ENCODE measurements around the gene SLC22A16. TPM values are rescaled to one million over a fixed set of nuclear protein-coding genes. Genes with fewer than 3 reads are reported as not detected.
"Not testable (repeated sequence)": the region's sequence is repeated elsewhere in the genome, so short reads cannot be mapped to it uniquely, and the experiment has no call there.

SLC22A16 gene
- total and polyA plus RNA-seq, 2 experiments from 2014 or later = not detected

DNA sequence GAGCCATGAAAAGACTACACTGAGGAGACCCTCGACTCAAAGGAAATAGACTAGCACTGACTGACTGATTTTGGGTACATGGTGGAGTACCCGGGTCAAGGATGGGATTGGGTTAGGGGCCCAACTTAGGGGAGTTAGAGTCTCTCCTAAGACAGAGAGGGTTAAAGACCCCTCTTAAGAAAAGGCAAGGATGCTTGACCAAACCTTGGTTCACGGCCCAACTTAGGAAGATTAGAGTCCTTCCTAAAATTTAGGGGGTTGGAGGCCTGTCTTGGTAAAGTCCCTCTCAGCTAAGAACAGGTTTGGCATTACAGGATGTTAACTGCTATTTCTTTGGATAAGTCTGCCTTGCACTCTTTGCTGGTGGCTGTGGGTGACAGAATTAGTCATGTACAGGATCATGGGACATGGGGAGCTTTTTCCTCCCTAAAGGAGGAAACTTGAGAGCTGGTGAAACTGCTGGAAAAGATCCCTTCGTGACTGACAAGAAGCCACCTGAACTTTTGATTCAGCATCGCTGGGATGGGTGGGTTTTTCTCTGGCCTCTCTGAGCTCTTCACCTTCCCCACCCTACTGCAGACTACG is 12.3 kb upstream of the SLC22A16 start:
- no peaks in the 10 kb centered on the region for H3K36me3 ChIP-seq
- DNase-seq (ENCODE audit: low read depth in 1 of 2, low spot score in 1 of 2) = no peak
- TF ChIP-seq, protein P1, sequence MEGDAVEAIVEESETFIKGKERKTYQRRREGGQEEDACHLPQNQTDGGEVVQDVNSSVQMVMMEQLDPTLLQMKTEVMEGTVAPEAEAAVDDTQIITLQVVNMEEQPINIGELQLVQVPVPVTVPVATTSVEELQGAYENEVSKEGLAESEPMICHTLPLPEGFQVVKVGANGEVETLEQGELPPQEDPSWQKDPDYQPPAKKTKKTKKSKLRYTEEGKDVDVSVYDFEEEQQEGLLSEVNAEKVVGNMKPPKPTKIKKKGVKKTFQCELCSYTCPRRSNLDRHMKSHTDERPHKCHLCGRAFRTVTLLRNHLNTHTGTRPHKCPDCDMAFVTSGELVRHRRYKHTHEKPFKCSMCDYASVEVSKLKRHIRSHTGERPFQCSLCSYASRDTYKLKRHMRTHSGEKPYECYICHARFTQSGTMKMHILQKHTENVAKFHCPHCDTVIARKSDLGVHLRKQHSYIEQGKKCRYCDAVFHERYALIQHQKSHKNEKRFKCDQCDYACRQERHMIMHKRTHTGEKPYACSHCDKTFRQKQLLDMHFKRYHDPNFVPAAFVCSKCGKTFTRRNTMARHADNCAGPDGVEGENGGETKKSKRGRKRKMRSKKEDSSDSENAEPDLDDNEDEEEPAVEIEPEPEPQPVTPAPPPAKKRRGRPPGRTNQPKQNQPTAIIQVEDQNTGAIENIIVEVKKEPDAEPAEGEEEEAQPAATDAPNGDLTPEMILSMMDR (IDR thresholded peaks at IDR 0.05; ENCODE audit: low read depth, low read length) = no peak
- H3K4me1 ChIP-seq (ENCODE audit: low read depth) = no peaks in the 10 kb centered on the region
- H3K4me3 ChIP-seq = no peak overlapping the region
- no peaks in the 10 kb centered on the region for H3K9me3 ChIP-seq (ENCODE audit: low read depth)
- H3K27ac ChIP-seq = no peak overlapping the region
- no peaks in the 10 kb centered on the region for H3K27me3 ChIP-seq

DNA sequence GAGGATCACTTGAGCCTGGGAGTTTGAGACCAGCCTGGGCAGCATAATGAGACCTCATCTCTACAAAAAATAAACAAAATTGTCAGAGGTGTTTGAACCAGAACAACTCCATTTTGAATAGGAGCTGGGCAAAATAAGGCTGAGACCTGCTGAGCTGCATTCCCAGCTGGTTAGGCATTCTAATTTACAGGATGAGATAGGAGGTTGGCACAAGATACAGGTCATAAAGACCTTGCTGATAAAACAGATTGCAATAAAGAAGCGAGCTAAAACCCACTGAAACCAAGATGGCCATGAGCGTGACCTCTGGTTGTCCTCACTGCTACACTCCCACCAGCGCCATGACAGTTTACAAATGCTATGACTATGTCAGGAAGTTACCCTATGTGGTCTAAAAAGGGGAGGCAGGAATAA is 11.6 kb upstream of the SLC22A16 start:
- not testable (repeated sequence) for H3K27ac ChIP-seq; H3K4me3 ChIP-seq; H3K36me3 ChIP-seq; DNase-seq (ENCODE audit: low read depth in 1 of 2, low spot score in 1 of 2); H3K9me3 ChIP-seq (ENCODE audit: low read depth); H3K27me3 ChIP-seq; H3K4me1 ChIP-seq (ENCODE audit: low read depth)

DNA sequence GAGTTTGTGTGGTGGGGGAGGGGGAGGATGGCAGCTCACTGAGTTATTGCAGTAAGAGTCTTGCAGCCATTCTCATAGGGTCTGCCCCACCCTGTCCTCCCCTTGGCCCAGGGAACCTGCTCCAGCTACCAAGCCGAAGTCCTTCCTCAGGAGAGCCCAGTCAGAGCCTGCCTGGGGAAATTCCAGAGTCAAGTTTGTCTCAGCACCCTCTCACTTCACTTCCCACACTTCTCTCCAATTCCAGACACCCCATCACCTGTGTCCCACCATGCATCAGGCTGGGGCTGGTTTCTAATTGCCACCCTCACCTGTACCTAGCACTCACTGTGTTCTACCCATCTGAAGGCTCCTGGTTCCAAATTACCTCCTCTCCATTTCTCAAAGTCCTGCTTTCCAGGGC is 10.3 kb upstream of the SLC22A16 start:
- H3K4me1 ChIP-seq (ENCODE audit: low read depth) = no peaks in the 10 kb centered on the region
- no peak for DNase-seq (ENCODE audit: low read depth in 1 of 2, low spot score in 1 of 2)

DNA sequence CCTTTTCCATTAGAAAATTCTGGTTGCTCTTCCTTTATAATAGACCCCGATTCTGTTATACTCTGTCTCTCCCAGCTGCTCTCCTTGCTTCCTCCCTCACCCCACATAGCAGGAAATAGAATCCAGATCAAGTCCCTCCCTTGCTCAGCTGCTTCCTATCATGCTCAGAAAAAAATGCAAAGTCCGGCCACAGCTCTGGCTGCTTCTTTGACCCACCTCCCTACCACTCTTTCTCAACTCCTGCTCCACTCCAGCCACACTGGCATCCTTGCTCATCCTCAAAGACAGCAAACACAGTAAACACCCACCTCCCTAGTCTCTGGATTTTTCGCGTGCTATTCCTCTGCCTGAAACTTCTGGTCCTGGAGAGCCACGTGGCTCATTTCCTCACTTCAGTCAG is 9.1 kb upstream of the SLC22A16 start:
- H3K4me3 ChIP-seq = no peak overlapping the region
- DNase-seq (ENCODE audit: low read depth in 1 of 2, low spot score in 1 of 2) = peak in 1 of 2 donors; percentile 53
- no peaks in the 10 kb centered on the region for H3K9me3 ChIP-seq (ENCODE audit: low read depth)
- TF ChIP-seq, protein P1 (IDR thresholded peaks at IDR 0.05; ENCODE audit: low read depth, low read length) = no peak
- no peak overlapping the region for H3K27ac ChIP-seq
- H3K36me3 ChIP-seq = no peaks in the 10 kb centered on the region
- H3K27me3 ChIP-seq = no peaks in the 10 kb centered on the region
- H3K4me1 ChIP-seq (ENCODE audit: low read depth) = no peaks in the 10 kb centered on the region

More for the DNA sequence above, 10.3 kb upstream of the SLC22A16 start:
- Histone ChIP-seq H3K4me3 (no peak overlapping the region), H3K9me3 (ENCODE audit: low read depth) (no peaks in the 10 kb centered on the region), H3K27ac (no peak overlapping the region), H3K36me3 (no peaks in the 10 kb centered on the region), H3K27me3 (no peaks in the 10 kb centered on the region)
- TF ChIP-seq, protein P1 (IDR thresholded peaks at IDR 0.05; ENCODE audit: low read depth, low read length) = no peak

DNA sequence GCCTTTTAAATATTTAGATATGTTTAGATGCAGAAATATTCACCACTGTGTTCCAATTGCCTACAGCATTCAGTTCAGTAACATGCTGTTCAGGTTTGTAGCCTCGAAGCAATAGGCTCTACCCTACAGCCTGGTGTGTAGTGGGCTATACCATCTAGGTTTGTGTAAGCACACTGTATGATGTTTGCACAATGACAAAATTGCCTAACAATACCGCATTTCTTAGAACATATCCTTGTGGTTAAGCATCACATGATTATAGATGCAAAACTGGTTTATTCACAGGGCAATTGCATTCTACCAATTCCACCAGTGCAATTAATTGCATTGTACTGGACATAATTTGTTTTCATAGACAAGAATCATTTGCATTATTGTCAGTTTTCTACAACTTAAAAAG is 7.9 kb upstream of the SLC22A16 start:
- peak in 1 of 2 donors; percentile 71 for DNase-seq (ENCODE audit: low read depth in 1 of 2, low spot score in 1 of 2)
- Histone ChIP-seq H3K4me3 (no peak overlapping the region), H3K4me1 (ENCODE audit: low read depth) (no peaks in the 10 kb centered on the region), H3K27ac (no peak overlapping the region), H3K9me3 (ENCODE audit: low read depth) (no peaks in the 10 kb centered on the region), H3K36me3 (no peaks in the 10 kb centered on the region), H3K27me3 (no peaks in the 10 kb centered on the region)
- TF ChIP-seq, protein P1 (IDR thresholded peaks at IDR 0.05; ENCODE audit: low read depth, low read length) = no peak

DNA sequence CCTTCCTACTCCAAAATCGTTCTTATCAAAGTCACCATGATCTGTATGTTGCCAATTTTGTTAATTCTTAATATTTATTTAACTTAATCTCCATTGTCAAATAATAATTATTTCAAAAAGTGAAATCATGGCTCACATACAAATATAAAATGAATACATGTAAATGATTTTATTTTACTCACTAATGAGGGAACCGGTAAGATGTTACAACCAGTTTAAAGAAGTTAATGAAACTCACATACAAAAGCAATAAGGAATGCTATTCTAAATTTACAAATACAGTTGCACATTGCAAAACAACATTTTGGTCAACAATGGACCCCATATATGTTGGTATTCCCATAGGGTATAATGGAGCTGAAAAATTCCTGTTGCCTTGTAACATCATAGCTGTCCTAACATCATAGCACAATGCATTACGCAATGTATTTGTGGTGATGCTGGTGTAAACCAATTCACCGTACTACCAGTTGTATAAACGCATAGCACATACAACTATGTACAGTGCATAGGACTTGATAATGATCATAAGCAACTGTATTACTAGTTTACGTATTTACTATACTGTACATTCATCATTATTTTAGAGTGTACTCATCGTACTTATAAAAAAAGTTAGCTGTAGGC is 6.5 kb upstream of the SLC22A16 start:
- no peak overlapping the region for H3K4me3 ChIP-seq
- TF ChIP-seq, protein P1 (IDR thresholded peaks at IDR 0.05; ENCODE audit: low read depth, low read length) = no peak

More for the DNA sequence above, 6.5 kb upstream of the SLC22A16 start:
- H3K27me3 ChIP-seq = no peaks in the 10 kb centered on the region
- H3K4me1 ChIP-seq (ENCODE audit: low read depth) = no peaks in the 10 kb centered on the region
- H3K9me3 ChIP-seq (ENCODE audit: low read depth) = no peaks in the 10 kb centered on the region
- no peak overlapping the region for H3K27ac ChIP-seq
- no peaks in the 10 kb centered on the region for H3K36me3 ChIP-seq
- DNase-seq (ENCODE audit: low read depth in 1 of 2, low spot score in 1 of 2) = no peak

Data from cardiac muscle cell (in vitro differentiated cells and primary cell).